Upper lobe of left lung (tissue), 6 donors: ENCODE results near the gene PSD2. TPM values are rescaled to one million over a fixed set of nuclear protein-coding genes. Genes with fewer than 3 reads are reported as not detected.

ENCODE experiments used
- ATAC-seq, 2 donors: fragments of 200-7000 bp; cut with Tn5 transposase; one replicate each; pipeline ENCODE4 v1.9.1; 2022; ENCODE audit warnings: mild to moderate bottlenecking in 2 of 2, moderate library complexity in 2 of 2; ENCODE audit not compliant: low FRiP score in 2 of 2
- DNase-seq, 2 donors: peaks; one replicate each; pipeline ENCODE4 v3.0.0-alpha.2; 2019 to 2020
- H3K27ac ChIP-seq, 4 donors: fragments of 200-600 bp; sonication (generic); one replicate each; pipeline ENCODE4 v1.5.1; 2016 to 2019
- H3K27me3 ChIP-seq, 4 donors: fragments of 200-600 bp; sonication (generic); one replicate each; pipeline ENCODE4 v1.5.1; 2017 to 2019
- H3K36me3 ChIP-seq, 4 donors: fragments of 200-600 bp; sonication (generic); one replicate each; pipeline ENCODE4 v1.5.1; 2016 to 2019
- H3K4me1 ChIP-seq, 4 donors: fragments of 200-600 bp; sonication (generic); one replicate each; pipeline ENCODE4 v1.5.1; 2018 to 2019
- H3K4me3 ChIP-seq, 4 donors: fragments of 200-600 bp; sonication (generic); one replicate each; pipeline ENCODE4 v1.5.1; 2017 to 2019; ENCODE audit warnings: mild to moderate bottlenecking in 2 of 4, moderate library complexity in 1 of 4
- H3K9me3 ChIP-seq, 4 donors: fragments of 200-600 bp; sonication (generic); one replicate each; pipeline ENCODE4 v1.5.1; 2018 to 2019
- EP300 ChIP-seq, 4 donors: sonication (generic); formaldehyde crosslinking; IDR thresholded peaks; one replicate each; pipeline ENCODE4 v1.5.1; 2017; ENCODE audit warnings: antibody characterized with exemption in 4 of 4, control low read depth in 2 of 4
- POLR2A ChIP-seq, 4 donors: fragments of 450-650 bp; IDR thresholded peaks; one replicate each; pipeline ENCODE4 v1.5.1; 2016 to 2017; ENCODE audit warnings: antibody characterized with exemption in 4 of 4, mild to moderate bottlenecking in 2 of 4
- POLR2AphosphoS5 ChIP-seq, 2 donors: sonication (generic); formaldehyde crosslinking; IDR thresholded peaks; one replicate each; pipeline ENCODE4 v1.5.1; 2017; ENCODE audit warnings: antibody characterized with exemption in 2 of 2
- WGBS, 2 donors: methylation state at CpG; one replicate each; pipeline ENCODE4 v1.1.5; 2017 to 2018; 5-methylcytosine and 5-hydroxymethylcytosine counted together
- total RNA-seq, 6 donors: library from RNA; depleted of rRNA in 4 of 6; stranded (reverse); fragments of >200 nt in 4 of 6; gene quantifications; one replicate each; pipeline versions ENCODE4 v1.1.0 to v1.2.1, GENCODE V29; 2016 to 2021
- TF ChIP-seq, protein P1 (sequence below), 6 experiments: fragments of 450-650 bp in 4 of 6; fragments of 200-600 bp in 2 of 6; sonication (generic) in 2 of 6; IDR thresholded peaks; one replicate each; pipeline ENCODE4 v1.5.1; 2016 to 2019; ENCODE audit warnings: antibody characterized with exemption in 6 of 6
- donor health status: DM: no; HTN: no; CAD: no; lungs with moderate emphysema.
- donor health status: DM: no; HTN: yes; CAD: no; lungs with severe emphysema.

Gene PSD2
- total RNA-seq, 6 donors from 2014 or later, result 0.10 to 0.15 (median 0.11) TPM; not detected in 3

GRCh38 chr5:139772927-139773690 is 22.5 kb upstream of the PSD2 start:
- Histone ChIP-seq H3K4me1 (peaks cover 0 to 19% (median 10%) of the 10 kb centered on the region in 4 donors), H3K9me3 (no peaks in the 10 kb centered on the region), H3K4me3 (no peak overlapping the region), H3K27me3 (no peaks in the 10 kb centered on the region), H3K27ac (no peak overlapping the region), H3K36me3 (no peaks in the 10 kb centered on the region)
- WGBS, 2 donors, result 82 to 86% methylated on average over 5 of the region's 5 CpGs
- DNase-seq, result no peak
- TF ChIP-seq, protein P1, sequence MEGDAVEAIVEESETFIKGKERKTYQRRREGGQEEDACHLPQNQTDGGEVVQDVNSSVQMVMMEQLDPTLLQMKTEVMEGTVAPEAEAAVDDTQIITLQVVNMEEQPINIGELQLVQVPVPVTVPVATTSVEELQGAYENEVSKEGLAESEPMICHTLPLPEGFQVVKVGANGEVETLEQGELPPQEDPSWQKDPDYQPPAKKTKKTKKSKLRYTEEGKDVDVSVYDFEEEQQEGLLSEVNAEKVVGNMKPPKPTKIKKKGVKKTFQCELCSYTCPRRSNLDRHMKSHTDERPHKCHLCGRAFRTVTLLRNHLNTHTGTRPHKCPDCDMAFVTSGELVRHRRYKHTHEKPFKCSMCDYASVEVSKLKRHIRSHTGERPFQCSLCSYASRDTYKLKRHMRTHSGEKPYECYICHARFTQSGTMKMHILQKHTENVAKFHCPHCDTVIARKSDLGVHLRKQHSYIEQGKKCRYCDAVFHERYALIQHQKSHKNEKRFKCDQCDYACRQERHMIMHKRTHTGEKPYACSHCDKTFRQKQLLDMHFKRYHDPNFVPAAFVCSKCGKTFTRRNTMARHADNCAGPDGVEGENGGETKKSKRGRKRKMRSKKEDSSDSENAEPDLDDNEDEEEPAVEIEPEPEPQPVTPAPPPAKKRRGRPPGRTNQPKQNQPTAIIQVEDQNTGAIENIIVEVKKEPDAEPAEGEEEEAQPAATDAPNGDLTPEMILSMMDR (IDR thresholded peaks at IDR 0.05), result no peak
- TF ChIP-seq EP300 (IDR thresholded peaks at IDR 0.05) (no peak), POLR2AphosphoS5 (IDR thresholded peaks at IDR 0.05) (no peak), POLR2A (IDR thresholded peaks at IDR 0.05) (no peak)
- no peak for ATAC-seq

DNA sequence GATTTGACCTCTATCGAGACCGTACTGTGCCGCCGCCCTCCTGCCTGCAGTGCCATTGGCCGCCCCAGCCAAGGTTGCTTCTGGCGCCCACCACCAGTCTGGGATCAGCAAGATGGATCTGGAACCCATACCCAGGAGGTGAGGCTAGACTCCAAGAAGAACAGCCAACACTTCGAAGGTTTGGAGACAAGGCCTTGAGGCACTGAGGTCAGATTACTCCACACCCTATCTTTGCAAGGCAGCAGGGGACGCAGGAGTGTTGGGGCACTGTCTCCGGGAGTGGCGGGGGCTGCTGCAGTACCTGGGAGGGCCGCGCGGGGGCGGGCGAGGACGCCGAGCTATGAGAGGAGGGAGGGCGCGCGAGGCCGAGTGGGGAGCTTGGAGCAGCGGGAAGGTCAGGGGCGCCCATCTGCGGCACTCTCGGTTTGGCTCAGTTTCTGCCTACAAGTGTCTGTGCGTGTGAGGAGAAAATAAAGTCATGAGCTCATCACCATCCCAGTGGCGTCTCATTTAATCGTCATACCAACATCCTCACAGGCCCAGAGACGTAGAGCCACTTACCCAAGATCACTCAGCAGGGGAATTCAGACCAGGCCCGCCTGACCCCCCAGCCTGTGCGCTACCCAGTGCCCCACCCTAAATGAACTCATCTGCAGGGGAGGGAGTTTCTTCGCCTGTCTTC is 20.5 kb upstream of the PSD2 start:
- no peak for TF ChIP-seq POLR2AphosphoS5 (IDR thresholded peaks at IDR 0.05)
- TF ChIP-seq, protein P1 (IDR thresholded peaks at IDR 0.05), result peak; percentile 87 to 94 (median 90)
- H3K9me3 ChIP-seq, result no peaks in the 10 kb centered on the region
- H3K4me1 ChIP-seq, result peaks cover 0 to 12% (median 3%) of the 10 kb centered on the region in 4 donors
- H3K27me3 ChIP-seq, result no peaks in the 10 kb centered on the region
- DNase-seq, result peak; percentile 78 to 97
- H3K27ac ChIP-seq, result no peak overlapping the region
- ATAC-seq, result peak; percentile 89 to 92
- no peak overlapping the region for H3K4me3 ChIP-seq
- WGBS, 2 donors, result 37 to 58% methylated on average over 13 to 23 of the region's 32 CpGs
- H3K36me3 ChIP-seq, result no peaks in the 10 kb centered on the region

- Histone ChIP-seq H3K36me3 (no peaks in the 10 kb centered on the region), H3K4me3 (no peak overlapping the region), H3K27me3 (no peaks in the 10 kb centered on the region), H3K27ac (no peak overlapping the region), H3K4me1 (peaks cover 0 to 12% (median 3%) of the 10 kb centered on the region in 4 donors), H3K9me3 (no peaks in the 10 kb centered on the region)
- 83 to 93% methylated on average over 5 to 7 of the region's 7 CpGs for WGBS, 2 donors
- ATAC-seq (no peak), DNase-seq (no peak)
- TF ChIP-seq POLR2AphosphoS5 (IDR thresholded peaks at IDR 0.05) (no peak), EP300 (IDR thresholded peaks at IDR 0.05) (no peak), POLR2A (IDR thresholded peaks at IDR 0.05) (no peak)
- TF ChIP-seq, protein P1 (IDR thresholded peaks at IDR 0.05), result no peak
Observed at GRCh38 chr5:139775872-139776271, 19.7 kb upstream of the PSD2 start.

- no peak for ATAC-seq
- DNase-seq, result no peak
- H3K9me3 ChIP-seq, result no peaks in the 10 kb centered on the region
- no peaks in the 10 kb centered on the region for H3K36me3 ChIP-seq
- 100% methylated on average over 1 of the region's 1 CpG for WGBS, 2 donors
- TF ChIP-seq EP300 (IDR thresholded peaks at IDR 0.05) (no peak), POLR2AphosphoS5 (IDR thresholded peaks at IDR 0.05) (no peak), POLR2A (IDR thresholded peaks at IDR 0.05) (no peak)
- TF ChIP-seq, protein P1 (IDR thresholded peaks at IDR 0.05), result no peak
- H3K4me3 ChIP-seq, result no peak overlapping the region
- no peak overlapping the region for H3K27ac ChIP-seq
- peaks cover 0 to 12% (median 3%) of the 10 kb centered on the region in 4 donors for H3K4me1 ChIP-seq
- H3K27me3 ChIP-seq, result no peaks in the 10 kb centered on the region
Observed at GRCh38 chr5:139776861-139777260, 18.7 kb upstream of the PSD2 start.
